Astrocyte (in vitro differentiated cells and primary cell): ENCODE data around the gene MGAT5. TPM values are rescaled to one million over a fixed set of nuclear protein-coding genes. Genes with fewer than 3 reads are reported as not detected.

ENCODE experiments used
- DNase-seq: peaks from one replicate; pipeline ENCODE4 v3.0.0-alpha.2; 2010; ENCODE audit warnings: low read depth
- FAIRE-seq: peaks from 2 replicates; lab custom pipeline; 2011; peaks lifted over from hg19 to GRCh38; lab: Jason Lieb, UNC
- H2AFZ ChIP-seq: 2 replicates; pipeline ENCODE4 v1.6.0; 2012; ENCODE audit warnings: low read depth, low read length, inconsistent platforms
- H3K27ac ChIP-seq: 2 replicates; pipeline ENCODE4 v1.5.1; 2011; ENCODE audit warnings: low read depth, low read length, inconsistent platforms
- H3K27me3 ChIP-seq: 2 replicates; pipeline ENCODE4 v1.6.0; 2011; ENCODE audit warnings: low read length, inconsistent platforms; ENCODE audit not compliant: insufficient read depth
- H3K36me3 ChIP-seq: 2 replicates; pipeline ENCODE4 v1.5.1; 2011; ENCODE audit warnings: low read length, inconsistent platforms; ENCODE audit not compliant: insufficient read depth
- H3K4me1 ChIP-seq: 2 replicates; pipeline ENCODE4 v1.5.1; 2011; ENCODE audit warnings: low read length, inconsistent platforms; ENCODE audit not compliant: insufficient read depth
- H3K4me2 ChIP-seq: 2 replicates; pipeline ENCODE4 v1.6.0; 2012; ENCODE audit warnings: low read length, inconsistent platforms
- H3K4me3 ChIP-seq: 2 replicates; pipeline ENCODE4 v1.5.1; 2011; ENCODE audit warnings: low read depth, mild to moderate bottlenecking, low read length, inconsistent platforms; ENCODE audit not compliant: insufficient read depth
- H3K79me2 ChIP-seq: 2 replicates; pipeline ENCODE4 v1.6.0; 2012; ENCODE audit warnings: mild to moderate bottlenecking, low read length, inconsistent platforms; ENCODE audit not compliant: insufficient read depth
- H3K9ac ChIP-seq: 2 replicates; pipeline ENCODE4 v1.6.0; 2012; ENCODE audit warnings: mild to moderate bottlenecking, low read length, inconsistent platforms
- H3K9me3 ChIP-seq: 2 replicates; pipeline ENCODE4 v1.5.1; 2012; ENCODE audit warnings: low read depth, mild to moderate bottlenecking, low read length, inconsistent platforms; ENCODE audit not compliant: insufficient read depth
- H4K20me1 ChIP-seq: 2 replicates; pipeline ENCODE4 v1.6.0; 2012; ENCODE audit warnings: low read length, inconsistent platforms; ENCODE audit not compliant: insufficient read depth
- H3K27ac Mint-ChIP-seq: one replicate; pipeline ENCODE4 v1.8.0; 2021; ENCODE audit warnings: mild to moderate bottlenecking, mixed read lengths; ENCODE audit not compliant: unreplicated experiment
- H3K27me3 Mint-ChIP-seq: one replicate; pipeline ENCODE4 v1.8.0; 2021; ENCODE audit warnings: low read depth, mixed read lengths; ENCODE audit not compliant: unreplicated experiment
- H3K36me3 Mint-ChIP-seq: one replicate; pipeline ENCODE4 v1.8.0; 2021; ENCODE audit warnings: low read depth, mixed read lengths; ENCODE audit not compliant: unreplicated experiment
- H3K4me1 Mint-ChIP-seq: one replicate; pipeline ENCODE4 v1.8.0; 2021; ENCODE audit warnings: low read depth, mixed read lengths; ENCODE audit not compliant: unreplicated experiment
- H3K4me3 Mint-ChIP-seq: one replicate; pipeline ENCODE4 v1.8.0; 2021; ENCODE audit warnings: mild to moderate bottlenecking, moderate library complexity, mixed read lengths; ENCODE audit not compliant: unreplicated experiment
- H3K9me3 Mint-ChIP-seq: one replicate; pipeline ENCODE4 v1.8.0; 2021; ENCODE audit warnings: mild to moderate bottlenecking, mixed read lengths; ENCODE audit not compliant: unreplicated experiment
- CTCF ChIP-seq: IDR thresholded peaks from 2 replicates; pipeline ENCODE4 v1.5.1; 2011; ENCODE audit warnings: low read depth, mild to moderate bottlenecking, inconsistent platforms, low read length, moderate library complexity; ENCODE audit not compliant: insufficient read depth
- EZH2 ChIP-seq: IDR thresholded peaks from 2 replicates; pipeline ENCODE4 v1.6.1; 2012; ENCODE audit warnings: mild to moderate bottlenecking, low read length, inconsistent platforms; ENCODE audit not compliant: insufficient read depth
- total RNA-seq: library from RNA; stranded (reverse); gene quantifications from 2 replicates; pipeline ENCODE4 v1.2.1, GENCODE V29; 2021

MGAT5 gene
- total RNA-seq, 1 donor from 2014 or later, result 80.2 TPM

- H3K27me3 Mint-ChIP-seq, result no peaks in the 10 kb centered on the region
- no peak overlapping the region for H2AFZ ChIP-seq
- no peak overlapping the region for H3K9ac ChIP-seq
- no peaks in the 10 kb centered on the region for H3K9me3 ChIP-seq
- peaks cover 35% of the 10 kb centered on the region for H3K4me1 ChIP-seq
- H3K9me3 Mint-ChIP-seq, result no peaks in the 10 kb centered on the region
- peaks cover 20% of the 10 kb centered on the region for H3K4me1 Mint-ChIP-seq
- TF ChIP-seq CTCF, result no peak
- TF ChIP-seq EZH2, result no peak
- DNase-seq (no peak), FAIRE-seq (no peak)
- no peak overlapping the region for H3K4me3 ChIP-seq
- no peaks in the 10 kb centered on the region for H3K79me2 ChIP-seq
- no peak overlapping the region for H3K4me3 Mint-ChIP-seq
- H3K27ac ChIP-seq, result no peak overlapping the region
- no peaks in the 10 kb centered on the region for H3K27me3 ChIP-seq
- no peaks in the 10 kb centered on the region for H3K36me3 ChIP-seq
- H3K4me2 ChIP-seq, result no peak overlapping the region
- H3K27ac Mint-ChIP-seq, result no peak overlapping the region
- peaks cover 15% of the 10 kb centered on the region for H3K36me3 Mint-ChIP-seq
- H4K20me1 ChIP-seq, result peaks cover under 1% of the 10 kb centered on the region
Measured at GRCh38 chr2:134401081-134401497, 147.2 kb downstream of the MGAT5 start.

- H3K27ac Mint-ChIP-seq, result no peak overlapping the region
- DNase-seq, result no peak
- H3K27ac ChIP-seq, result no peak overlapping the region
Measured at GRCh38 chr2:134401789-134402188, 147.9 kb downstream of the MGAT5 start.

More at GRCh38 chr2:134401789-134402188, 147.9 kb downstream of the MGAT5 start:
- Mint-ChIP-seq H3K27me3 (no peaks in the 10 kb centered on the region), H3K4me3 (no peak overlapping the region), H3K9me3 (no peaks in the 10 kb centered on the region), H3K4me1 (peaks cover 22% of the 10 kb centered on the region), H3K36me3 (peaks cover 14% of the 10 kb centered on the region)
- peaks cover 38% of the 10 kb centered on the region for H3K4me1 ChIP-seq
- no peak overlapping the region for H3K9ac ChIP-seq
- TF ChIP-seq CTCF (no peak), EZH2 (no peak)
- no peaks in the 10 kb centered on the region for H3K27me3 ChIP-seq
- H3K4me2 ChIP-seq, result no peak overlapping the region
- no peaks in the 10 kb centered on the region for H3K79me2 ChIP-seq
- no peaks in the 10 kb centered on the region for H3K9me3 ChIP-seq
- no peak overlapping the region for H3K4me3 ChIP-seq
- no peak for FAIRE-seq
- H3K36me3 ChIP-seq, result no peaks in the 10 kb centered on the region
- no peak overlapping the region for H2AFZ ChIP-seq
- peaks cover 3% of the 10 kb centered on the region for H4K20me1 ChIP-seq
